Activated CD8-positive, alpha-beta memory T cell treated with anti-CD3 and anti-CD28 coated beads for 24 hours (primary cell): ENCODE data around the gene ZNF625.

Experiments
- DNase-seq: peaks from one replicate; pipeline ENCODE4 v3.0.0-alpha.2; 2020

The ZNF625 gene

GRCh38 chr19:12156223-12157058 is at the start of gene ZNF625:
Gene ZNF625, minus strand, starts transcription at chr19:12156734. Its CDS starts 176 bp downstream, at chr19:12156558.
- peak; percentile 77 for DNase-seq

GRCh38 chr19:12205296-12205695 is 48.8 kb upstream of the ZNF625 start:
- no peak for DNase-seq

- DNase-seq = peak; percentile 69
These were observed 45.7 kb upstream of the ZNF625 start for GRCh38 chr19:12202250-12202649.

GRCh38 chr19:12199757-12200419 is 43.4 kb upstream of the ZNF625 start:
- no peak for DNase-seq

GRCh38 chr19:12198136-12198535 is 41.6 kb upstream of the ZNF625 start:
- DNase-seq = no peak

- DNase-seq = peak; percentile 83
These were observed 38.5 kb upstream of the ZNF625 start for GRCh38 chr19:12194827-12195731.

- DNase-seq = no peak
These were observed 31.1 kb upstream of the ZNF625 start for GRCh38 chr19:12187625-12188024.

GRCh38 chr19:12180377-12180776 is 23.8 kb upstream of the ZNF625 start:
- DNase-seq = no peak

GRCh38 chr19:12166626-12167025 is 10.1 kb upstream of the ZNF625 start:
- DNase-seq = no peak

- DNase-seq = no peak
These were observed 7.3 kb upstream of the ZNF625 start for GRCh38 chr19:12163826-12164225.

GRCh38 chr19:12162882-12163806 is 6.6 kb upstream of the ZNF625 start, which contains the start of gene ZNF136:
Gene ZNF136, plus strand, starts transcription at chr19:12163096. Its CDS starts 108 bp downstream, at chr19:12163204.
- peak; percentile 94 for DNase-seq

GRCh38 chr19:12162513-12162881 is 6.0 kb upstream of the ZNF625 start:
- no peak for DNase-seq

GRCh38 chr19:12159773-12160414 is 3.4 kb upstream of the ZNF625 start:
- DNase-seq = no peak

GRCh38 chr19:12155324-12155860 is 1.1 kb downstream of the ZNF625 start:
- DNase-seq = no peak

- DNase-seq = no peak
These were observed 11.2 kb downstream of the ZNF625 start for GRCh38 chr19:12145348-12145747.

- DNase-seq = no peak
These were observed 15.2 kb downstream of the ZNF625 start for GRCh38 chr19:12141405-12141736.

GRCh38 chr19:12140545-12141404 is 15.8 kb downstream of the ZNF625 start:
- DNase-seq = peak; percentile 94

- DNase-seq = peak; percentile 95
These were observed 16.5 kb downstream of the ZNF625 start, which contains the start of gene ZNF20 for GRCh38 chr19:12139885-12140544. Gene ZNF20, minus strand, starts transcription at chr19:12140350. Its CDS starts 168 bp downstream, at chr19:12140182.

- no peak for DNase-seq
These were observed 17.3 kb downstream of the ZNF625 start for GRCh38 chr19:12139269-12139668.
